ENCODE results near the gene PRKD1. TPM values are rescaled to one million over a fixed set of nuclear protein-coding genes. Genes with fewer than 3 reads are reported as not detected.

Gene PRKD1
- total and polyA plus RNA-seq, 2 of the 13 experiments (the other 11 are each of a cell fraction or from before 2014, with no cell fraction given): 0.22 to 1.3 TPM

GRCh38 chr14:29763342-29763858 is 164.2 kb downstream of the PRKD1 start:
- no peak for ATAC-seq
- no peaks in the 10 kb centered on the region for H3K27me3 ChIP-seq (ENCODE audit: control insufficient read depth in 1 of 2, insufficient read depth in 2 of 2, low read length in 2 of 2)
- 27% methylated on average over 2 of the region's 2 CpGs for WGBS (ENCODE audit: low lambda C conversion rate)
- no peak for FAIRE-seq
- H2AFZ ChIP-seq (ENCODE audit: low read length): no peak overlapping the region
- no peak overlapping the region for H3K4me3 ChIP-seq (replicated peaks in 1 of 3; ENCODE audit: insufficient read depth in 1 of 3, low read depth in 2 of 3, low read length in 3 of 3)
- no peaks in the 10 kb centered on the region for H3K36me3 ChIP-seq (replicated peaks in 1 of 2; ENCODE audit: control insufficient read depth in 1 of 2, insufficient read depth in 2 of 2, low read length in 2 of 2)
- intact Hi-C loops (cut with micrococcal nuclease; ENCODE audit: unreplicated experiment) (no loop called here), in situ Hi-C loops (cut with HindIII; ENCODE audit: extremely low pct_ligation_motif_present, low pct_unique_long_range_greater_than_20kb) (no loop called here)
- H3K4me1 ChIP-seq (ENCODE audit: insufficient read depth, low read length): no peaks in the 10 kb centered on the region
- no peak overlapping the region for H3K9ac ChIP-seq (ENCODE audit: insufficient read depth, low read depth, low read length)
- no TSS peak for BruUV-seq (replicated peaks)
- no peak overlapping the region for H3K27ac ChIP-seq (ENCODE audit: extremely low read length, insufficient read depth, low read length)
- CTCF ChIA-PET (ENCODE audit: low intra/inter-chr PET ratio, low total read pairs): no interaction called here
- POLR2A ChIA-PET: no interaction called here
- no peak overlapping the region for H3K4me2 ChIP-seq (ENCODE audit: low read depth, low read length)
- H3K9me3 ChIP-seq (ENCODE audit: low read length): peaks cover 94% of the 10 kb centered on the region
- H3K79me2 ChIP-seq (ENCODE audit: insufficient read depth, low read length): no peaks in the 10 kb centered on the region
- TF ChIP-seq ETV6 (CRISPR knock-in tag; conservative IDR thresholded peaks at IDR 0.05) (no peak), PCBP1 (IDR thresholded peaks at IDR 0.05; ENCODE audit: borderline replicate concordance, low read depth, low read length) (0 out of 2 replicates have a peak, but pooled peaks have one; percentile 72), FOXO4 (CRISPR knock-in tag; conservative IDR thresholded peaks at IDR 0.05) (no peak), GTF2F1 (IDR thresholded peaks at IDR 0.05; ENCODE audit: low read length) (no peak), KLF11 (CRISPR knock-in tag; IDR thresholded peaks at IDR 0.05) (no peak), ZBED4 (CRISPR knock-in tag; IDR thresholded peaks at IDR 0.05; ENCODE audit: borderline replicate concordance) (no peak), ZNF382 (CRISPR knock-in tag; IDR thresholded peaks at IDR 0.05; ENCODE audit: borderline replicate concordance) (no peak), HOXA9 (CRISPR knock-in tag; IDR thresholded peaks at IDR 0.05; ENCODE audit: borderline replicate concordance) (no peak), HNRNPK (IDR thresholded peaks at IDR 0.05; ENCODE audit: low read depth, low read length, poor library complexity, severe bottlenecking) (peak; percentile 95), PCBP2 (optimal IDR thresholded peaks at IDR 0.05; ENCODE audit: low read depth, low read length, poor library complexity, severe bottlenecking) (peak; percentile 96), THRA (CRISPR knock-in tag; IDR thresholded peaks at IDR 0.05; ENCODE audit: borderline replicate concordance) (no peak)
- no peaks in the 10 kb centered on the region for H4K20me1 ChIP-seq (ENCODE audit: insufficient read depth, low read length)
- no peak for DNase-seq (ENCODE audit: low spot score)

Data from HepG2 (cell line).